ENCODE measurements around the gene C1QL2.

C1QL2 gene

DNA sequence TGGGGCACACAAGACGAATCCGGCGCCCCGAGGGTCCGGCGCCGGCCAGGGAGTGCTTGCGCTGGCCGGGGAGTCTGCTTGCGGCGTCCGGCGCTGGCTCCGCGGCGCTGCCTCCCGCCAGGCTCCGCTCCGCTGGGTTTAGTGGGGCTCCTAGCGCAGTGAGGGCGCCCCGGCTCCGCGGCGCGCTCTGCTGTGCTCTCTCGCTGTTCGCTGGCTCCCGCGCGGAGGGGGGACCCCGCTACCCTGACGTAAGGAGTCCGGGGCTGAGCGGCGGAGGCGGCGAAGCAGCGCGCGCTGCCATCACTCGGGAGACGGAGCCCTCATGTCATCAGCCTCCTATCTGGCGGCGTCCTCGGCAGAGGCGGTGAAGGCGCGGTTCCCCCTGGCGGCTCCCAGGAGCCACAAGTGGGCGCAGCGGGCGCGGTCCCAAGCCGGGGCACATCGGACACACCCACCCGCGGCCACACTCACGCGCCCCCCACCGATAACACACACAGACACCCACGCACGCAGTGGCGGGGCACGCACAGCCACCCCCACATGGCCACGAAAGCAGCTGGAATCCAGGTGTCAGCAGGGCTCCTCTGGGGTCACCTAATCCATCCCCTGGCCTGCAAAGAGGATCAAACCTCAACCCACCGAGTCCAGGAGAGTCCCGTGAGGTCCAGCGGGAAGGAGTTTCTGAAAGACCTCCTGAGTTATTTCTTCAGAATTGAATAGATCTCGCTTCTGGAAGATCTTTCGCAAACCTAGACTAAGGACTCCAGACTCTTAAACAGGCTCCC is at the start of gene C1QL2:
Gene C1QL2, minus strand, starts transcription at position 189 of the 785 bp plus-strand sequence. CDS start 482 bp downstream, outside the sequence.
- peak in 1 of 2 experiments; percentile 19 for DNase-seq

DNA sequence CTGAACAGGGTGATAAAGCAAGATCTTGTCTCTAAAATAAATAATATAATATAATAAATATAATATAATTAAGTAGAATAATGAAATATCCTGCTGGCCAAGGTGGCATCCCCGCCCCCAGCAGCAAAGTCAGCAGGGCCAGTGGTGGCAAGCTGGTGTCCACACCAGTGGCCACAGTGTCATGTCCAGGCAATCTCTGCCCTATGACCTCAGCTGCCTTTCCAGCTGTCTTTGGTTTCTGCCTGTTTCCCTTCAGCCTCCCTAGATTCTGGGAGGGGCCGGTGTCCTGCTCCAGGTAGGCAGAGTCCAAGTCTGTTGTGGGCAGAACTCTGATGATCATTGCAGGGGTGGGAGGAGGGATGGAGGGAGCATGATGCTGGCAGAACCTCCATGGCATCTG is 48.9 kb upstream of the C1QL2 start:
- DNase-seq, result no peak

DNA sequence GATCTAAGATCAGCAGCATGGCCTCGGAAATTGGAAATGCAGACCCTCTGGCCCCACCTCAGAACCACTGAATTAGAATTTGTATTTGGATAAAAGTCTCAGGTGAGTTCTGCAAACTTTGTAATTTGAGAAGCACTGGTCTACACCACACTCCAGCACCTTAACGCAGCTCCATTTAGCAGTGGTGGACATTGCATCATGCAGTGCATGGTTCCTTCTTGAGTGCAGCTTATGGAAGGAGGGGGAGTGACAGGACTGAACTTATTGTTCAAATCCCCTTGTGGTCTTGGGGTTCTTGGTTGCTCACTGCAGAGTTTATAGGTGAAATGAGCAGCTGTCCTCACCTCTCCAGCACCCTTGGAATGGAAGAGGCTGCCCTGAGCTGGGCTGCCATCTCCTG is 47.6 kb upstream of the C1QL2 start:
- DNase-seq, result no peak

DNA sequence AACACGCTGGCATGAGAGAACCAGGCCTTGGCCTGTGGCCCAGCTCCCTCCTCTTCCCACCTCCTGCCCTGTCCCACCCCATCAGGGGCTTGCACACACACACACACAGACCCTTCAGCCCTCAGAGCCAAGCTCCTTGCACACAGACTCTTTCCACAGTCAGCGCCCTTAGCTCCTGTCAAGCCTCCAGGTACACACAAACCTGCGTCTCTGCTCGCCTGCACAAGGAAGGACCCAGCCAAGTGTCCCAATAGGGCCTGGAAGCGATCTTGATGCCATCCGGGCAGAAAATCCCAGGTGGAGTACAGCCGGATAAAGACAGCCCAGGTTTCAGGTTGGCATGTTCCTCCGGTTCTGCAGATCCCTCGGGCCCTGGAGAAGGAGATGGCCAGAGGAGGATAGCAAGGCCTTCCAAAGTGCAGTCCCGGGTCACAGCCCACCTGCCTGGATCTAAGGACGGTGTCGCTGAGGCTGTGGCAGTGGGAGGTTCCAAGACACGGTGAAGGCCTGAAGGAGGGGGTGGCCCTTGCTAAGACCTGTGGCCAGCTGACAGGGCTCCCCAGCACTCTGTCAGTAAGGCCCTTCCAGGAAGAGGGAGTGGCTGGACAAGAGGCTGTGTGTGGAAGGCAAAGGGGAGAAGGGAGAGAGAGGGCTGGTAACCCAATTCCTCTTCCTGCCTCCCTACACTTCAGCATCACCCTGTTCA is 46.6 kb upstream of the C1QL2 start:
- no peak for DNase-seq

DNA sequence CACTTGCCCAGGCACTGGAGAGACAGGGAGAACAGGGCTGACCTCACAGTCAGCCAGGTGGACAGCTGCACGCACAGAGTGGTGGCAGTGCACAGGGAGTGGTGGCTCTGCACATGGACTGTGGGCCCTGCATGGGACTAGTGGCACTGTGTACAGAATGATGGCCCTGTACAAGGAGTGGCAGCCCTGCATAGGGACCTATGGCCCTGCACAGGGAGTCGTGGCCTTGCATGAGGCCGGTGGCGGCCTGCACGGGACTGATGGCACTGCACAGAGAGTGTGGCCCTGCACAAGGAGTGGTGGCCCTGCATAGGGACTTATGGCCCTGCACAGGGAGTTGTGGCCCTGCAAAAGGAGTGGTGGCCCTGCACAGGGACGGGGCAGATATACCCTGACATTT is 46.0 kb upstream of the C1QL2 start:
- DNase-seq, result no peak

DNA sequence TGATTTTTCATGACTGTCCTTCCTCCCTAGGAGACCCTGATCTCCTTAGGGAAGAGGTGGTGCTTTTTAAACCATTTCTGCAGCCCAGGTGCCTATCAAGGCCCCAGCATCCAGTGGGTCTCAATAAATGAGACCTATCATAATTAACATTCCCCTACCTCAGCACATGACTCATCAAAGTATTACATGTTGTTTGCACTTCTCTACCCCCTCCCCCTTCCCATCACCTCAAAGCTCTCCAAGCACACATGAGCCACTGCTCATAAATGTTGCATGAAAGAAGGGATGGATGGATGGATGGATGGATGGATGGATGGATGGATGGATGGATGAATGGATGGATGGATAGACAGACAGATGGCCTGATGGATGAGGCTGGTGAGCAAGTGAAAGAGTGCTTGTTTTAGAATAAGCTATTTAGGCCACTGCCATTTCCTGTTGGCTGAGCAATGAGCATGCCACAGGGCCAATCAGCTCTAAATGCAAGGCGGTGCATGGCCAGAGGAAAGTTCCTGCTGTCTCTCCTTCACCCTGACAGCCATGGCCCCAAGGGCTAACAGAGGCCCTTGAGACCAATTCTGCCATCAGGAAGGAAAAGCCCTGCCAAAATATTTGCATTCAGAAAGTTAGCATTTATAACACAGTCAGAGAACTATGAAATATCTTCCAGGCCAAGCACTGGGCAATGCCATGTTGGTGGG is 44.2 kb upstream of the C1QL2 start:
- DNase-seq, result no peak

DNA sequence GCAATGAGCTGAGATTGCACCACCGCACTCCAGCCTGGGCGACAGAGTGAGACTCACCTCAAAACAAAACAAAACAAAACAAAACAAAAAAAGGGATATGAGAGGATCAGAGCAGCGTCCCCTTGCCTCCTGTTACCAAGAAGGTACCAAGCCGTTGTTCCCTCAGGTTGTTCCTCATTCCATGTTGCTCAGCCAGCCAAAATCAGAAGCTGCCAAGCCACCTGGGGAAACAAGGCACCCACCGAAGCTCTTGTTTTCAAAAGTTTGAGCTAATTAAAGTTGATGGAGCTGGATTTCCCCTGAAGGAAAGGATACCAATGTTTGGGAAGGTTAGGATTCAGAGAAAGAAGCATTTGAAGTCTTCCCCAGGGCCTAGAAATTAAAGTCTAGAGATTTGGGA is 43.3 kb upstream of the C1QL2 start:
- no peak for DNase-seq

DNA sequence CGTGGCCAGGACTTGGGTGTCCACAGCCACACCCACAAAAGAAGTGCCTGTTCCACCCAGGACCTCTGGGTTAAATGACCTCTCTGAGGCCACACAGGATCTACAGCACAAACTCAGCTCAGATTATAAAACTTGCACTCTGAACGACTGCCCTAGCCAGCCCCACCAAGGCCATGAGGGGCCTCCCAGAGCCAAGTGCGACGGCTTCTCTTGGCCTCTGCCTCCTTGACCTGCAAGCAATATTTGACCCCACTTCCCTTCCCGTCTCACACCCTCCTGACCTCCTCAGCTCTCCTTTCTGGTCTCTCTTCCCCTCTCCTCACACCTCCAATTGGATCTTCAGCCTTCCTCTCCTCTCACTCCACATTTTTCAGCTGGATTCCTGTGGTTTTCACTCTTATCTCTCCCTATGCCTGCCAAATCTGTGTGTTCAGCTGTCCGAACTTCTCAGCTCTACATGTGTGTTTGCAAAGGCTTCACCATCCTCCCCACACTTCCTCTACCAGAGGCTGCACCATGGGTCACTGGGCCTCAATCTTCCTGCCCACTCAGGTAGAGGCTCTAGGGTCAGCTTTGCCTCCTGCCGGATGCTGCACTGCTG is 39.8 kb upstream of the C1QL2 start:
- DNase-seq, result no peak

DNA sequence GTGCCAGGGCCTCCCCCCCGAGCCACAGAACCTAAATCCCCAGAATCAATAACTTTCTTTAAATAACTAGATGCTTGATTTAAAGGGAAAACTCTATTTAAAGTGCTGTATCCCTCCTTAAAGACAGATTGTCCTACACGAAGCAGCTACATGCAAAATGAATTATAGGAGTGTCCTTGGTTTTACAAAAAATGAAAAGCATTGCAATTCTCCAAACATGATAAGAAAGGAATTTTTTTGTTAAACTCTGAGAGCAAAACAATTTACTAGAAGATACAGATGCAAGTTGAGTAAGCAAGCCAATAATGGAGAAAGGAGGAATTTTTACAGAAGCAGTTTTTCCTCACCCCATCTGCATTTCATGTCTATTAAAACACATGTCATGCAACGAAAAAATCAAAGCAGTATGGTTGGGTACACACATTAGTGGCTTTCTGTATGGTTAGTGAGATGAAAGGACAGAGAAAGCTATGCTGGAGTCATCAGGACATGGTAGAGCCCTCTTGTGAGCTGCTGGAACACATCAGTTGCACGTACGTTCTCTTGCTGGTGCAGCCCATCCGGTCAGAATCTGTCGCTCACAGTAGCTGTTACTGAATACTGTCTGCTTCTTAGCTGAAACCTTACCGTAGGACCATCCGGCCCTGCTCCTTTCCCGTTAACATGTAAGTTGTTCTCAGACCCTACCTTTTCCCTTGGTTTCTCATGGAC is 39.1 kb upstream of the C1QL2 start:
- no peak for DNase-seq

DNA sequence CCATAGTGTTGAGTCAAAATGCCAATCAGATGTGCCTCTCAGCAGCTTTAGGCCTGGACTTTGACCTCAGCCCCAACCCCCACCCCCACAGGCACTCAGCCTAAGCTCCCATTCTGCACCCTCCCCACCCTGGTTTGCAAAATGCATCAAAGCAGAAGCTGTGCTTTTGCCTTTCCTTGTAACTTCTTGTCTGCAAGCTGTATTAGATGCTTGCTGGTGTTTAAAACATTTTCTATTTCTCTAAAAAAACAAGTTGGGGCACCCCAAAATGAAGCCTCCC is 38.5 kb upstream of the C1QL2 start:
- DNase-seq, result no peak

DNA sequence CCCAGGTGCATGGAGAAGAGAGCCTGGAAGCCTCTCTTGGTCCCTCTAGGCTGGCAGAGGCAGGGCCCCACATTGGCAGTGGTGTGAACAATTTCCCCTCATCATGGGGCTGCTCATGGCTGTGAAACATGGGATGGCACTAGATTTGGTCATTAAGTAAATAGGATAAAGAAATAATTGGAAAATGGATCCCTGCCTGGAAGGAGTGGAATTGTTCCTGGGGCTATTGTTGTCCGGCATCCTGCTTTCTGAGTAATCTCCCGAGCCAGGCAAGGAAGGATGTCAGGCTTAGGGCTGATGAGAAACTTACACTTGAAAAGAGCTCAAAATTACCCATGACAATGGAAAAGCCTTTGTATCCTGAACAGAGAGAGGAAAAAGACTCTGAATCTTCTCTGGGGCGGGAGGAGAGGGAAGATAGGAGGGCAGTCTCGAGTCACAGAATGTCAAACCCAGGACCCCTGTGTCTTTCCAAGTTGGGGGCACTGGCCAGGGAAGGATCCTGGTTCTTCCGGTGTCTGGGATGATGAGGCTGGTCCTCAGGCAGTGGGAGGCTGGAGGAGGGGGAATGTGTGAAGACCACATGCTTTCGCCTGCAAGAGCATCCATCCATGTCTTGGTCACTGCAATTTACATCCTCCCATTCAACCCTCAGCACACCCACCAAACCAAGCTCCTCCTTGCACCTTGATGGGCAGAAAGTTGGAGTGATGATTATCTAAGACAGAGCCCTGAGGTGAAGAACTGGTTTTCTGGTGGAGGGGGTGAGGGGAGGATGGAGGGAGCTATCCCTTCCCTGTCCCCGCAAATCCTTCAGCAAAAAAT is 38.0 kb upstream of the C1QL2 start:
- DNase-seq, result no peak

DNA sequence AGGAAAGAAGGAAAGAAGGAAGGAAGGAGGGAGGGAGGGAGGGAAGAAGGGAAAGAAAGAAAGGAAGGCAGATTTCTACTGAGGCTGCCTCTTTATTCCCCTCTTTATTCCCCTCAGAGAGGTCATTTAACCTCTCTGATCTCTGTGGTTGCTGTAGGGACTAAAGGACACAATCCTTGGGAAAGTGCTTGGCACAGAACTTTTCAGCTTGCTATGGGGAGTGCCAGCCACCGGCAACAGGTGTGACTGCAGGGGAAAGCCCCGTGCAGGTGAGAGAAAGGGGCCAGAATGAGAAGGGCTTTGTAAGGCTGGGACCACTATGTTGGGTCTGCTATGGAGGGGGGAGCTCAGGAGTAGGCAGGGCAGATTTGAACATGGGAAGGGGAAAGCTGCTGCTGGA is 37.3 kb upstream of the C1QL2 start:
- DNase-seq, result no peak

DNA sequence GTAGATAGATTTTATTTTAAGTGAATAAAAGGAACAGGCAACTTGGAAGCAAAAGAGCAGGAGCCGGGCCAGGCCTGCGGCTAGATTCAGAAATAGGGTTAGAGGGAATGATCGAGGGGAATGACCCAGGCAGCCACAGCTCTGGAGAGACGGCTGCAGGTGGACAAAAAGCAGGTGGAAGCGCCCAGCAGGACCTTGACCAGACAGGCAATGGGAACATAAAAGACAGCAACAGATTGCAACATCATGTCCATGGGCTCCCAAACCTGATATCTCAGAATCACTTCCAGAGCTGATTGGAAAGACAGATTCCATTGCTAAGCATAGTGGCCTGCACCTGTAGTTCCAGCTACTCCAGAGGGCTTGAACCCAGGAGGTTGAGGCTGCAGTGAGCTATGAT is 36.5 kb upstream of the C1QL2 start:
- no peak for DNase-seq

DNA sequence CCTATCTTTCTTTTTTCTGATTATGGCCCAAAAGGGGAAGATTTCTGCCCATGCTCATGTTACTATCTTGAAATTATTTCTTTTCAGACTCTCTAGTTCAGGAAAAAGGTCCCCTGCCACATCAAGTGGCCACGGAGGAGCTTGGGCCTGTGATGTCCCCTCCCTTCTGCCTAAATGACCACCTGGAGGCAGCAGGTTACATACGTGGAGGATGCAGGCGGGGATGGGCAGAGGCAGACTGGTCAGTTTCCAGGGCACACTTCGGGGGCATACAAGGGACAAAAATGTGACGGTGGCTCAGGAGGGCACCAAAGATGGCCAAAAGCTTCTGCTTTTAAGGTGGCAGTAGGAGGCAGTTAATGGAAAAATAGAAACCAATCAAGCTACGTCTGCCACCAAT is 34.3 kb upstream of the C1QL2 start:
- no peak for DNase-seq

DNA sequence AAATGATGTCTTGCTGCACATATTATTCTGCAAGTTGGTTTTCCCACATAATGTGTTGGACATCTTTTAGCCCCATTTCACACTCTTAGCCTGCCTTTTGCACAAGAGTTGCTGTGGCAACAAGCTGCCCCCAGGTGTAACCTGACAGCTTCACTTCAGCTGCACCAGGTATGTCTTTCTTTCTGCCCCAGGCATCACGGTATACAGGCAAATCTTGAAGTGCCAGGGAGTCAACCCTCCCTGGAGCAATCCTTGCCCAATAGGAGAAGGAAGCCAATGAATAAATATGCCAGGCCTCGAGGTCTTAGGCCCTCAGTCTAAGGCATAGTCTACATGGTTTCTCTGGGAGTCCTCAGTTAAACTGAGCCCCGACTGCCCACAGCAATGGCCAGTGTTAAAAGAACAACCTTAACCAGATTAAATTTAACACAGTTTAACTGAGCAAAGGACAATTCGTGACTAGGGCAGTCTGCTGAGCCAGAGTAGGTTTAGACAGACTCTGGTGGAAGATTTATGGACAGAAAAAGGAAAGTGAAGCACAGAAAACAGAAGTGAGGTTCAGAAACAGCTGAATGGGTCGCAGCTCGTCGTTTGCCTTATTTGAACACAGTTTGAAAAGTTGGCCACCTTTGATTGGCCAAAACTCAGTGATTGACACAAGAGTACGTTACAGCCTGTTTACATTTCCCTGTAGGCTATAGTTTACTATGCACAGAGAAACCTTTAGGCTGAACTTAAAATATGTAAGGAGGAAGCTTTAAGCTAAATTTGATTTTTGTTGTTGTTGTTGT is 32.0 kb upstream of the C1QL2 start:
- no peak for DNase-seq

DNA sequence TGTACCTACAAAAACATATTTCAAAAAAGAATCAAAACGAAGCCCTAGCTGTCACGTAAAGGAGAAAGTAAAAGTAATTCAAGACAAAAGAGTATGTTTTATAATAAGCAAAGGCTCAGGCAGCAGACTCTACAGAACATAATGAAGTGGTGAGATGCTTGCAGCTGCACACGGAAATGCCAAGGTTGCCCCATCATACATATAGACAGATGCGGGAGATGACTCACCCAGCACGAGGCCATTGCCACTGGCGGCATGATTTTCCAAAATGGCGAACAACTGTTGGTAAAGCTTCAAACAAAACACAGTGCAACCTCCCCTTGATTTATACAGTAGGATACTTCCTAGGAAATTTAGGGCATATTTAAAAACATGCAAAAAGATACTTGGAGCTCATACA is 26.0 kb upstream of the C1QL2 start:
- no peak for DNase-seq

DNA sequence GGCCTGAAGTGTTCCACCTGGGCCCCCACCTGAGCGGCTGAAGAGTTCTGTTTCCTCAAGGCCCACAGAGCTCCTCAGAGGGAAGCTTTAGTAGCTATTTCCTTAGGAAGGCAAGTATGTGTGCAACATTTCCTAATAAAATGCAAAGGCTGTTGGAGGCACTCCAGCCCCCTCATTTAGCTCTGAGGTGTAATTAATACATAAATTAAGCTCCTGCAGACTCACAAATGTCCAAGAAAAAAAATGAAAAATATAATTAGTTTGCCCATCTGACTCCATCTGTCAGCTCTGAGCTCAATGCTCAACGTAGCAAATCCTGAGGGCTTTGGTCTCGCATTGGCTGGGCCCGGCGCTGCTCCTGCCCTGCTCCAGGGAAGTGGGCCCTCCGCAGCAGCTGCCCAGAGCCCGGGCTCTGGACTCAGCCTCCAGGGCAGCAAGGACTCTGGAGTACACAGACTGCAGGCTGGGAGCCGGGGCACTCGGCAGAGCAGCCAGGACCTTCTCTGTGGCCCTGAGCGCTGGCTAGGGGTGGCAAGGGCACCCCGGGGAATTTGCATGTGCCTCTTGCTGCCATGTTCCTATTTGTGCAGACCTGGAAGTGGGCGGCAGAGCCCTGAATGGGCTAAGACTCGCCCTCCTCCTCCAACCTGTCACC is 23.4 kb upstream of the C1QL2 start:
- no peak for DNase-seq

DNA sequence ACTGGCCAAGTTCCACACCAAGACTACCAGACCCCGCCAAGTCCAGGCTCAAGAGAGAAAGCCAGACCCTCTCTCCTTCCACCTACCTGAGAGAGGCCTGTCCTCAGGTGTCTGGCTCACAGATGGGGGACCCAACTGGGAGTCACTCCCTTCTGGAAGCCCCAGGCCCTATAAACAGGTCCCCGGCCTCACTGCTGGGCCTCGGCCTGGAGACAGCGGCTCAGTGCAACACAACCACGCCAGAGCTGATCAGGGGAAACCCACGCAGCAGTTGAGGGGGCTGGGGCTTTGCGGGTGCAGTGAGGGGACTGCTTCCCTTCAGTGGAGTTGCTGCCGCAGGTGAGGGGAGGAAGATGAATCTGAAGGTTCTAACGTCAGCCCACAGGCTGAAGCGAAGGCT is 22.8 kb upstream of the C1QL2 start:
- DNase-seq, result no peak

DNA sequence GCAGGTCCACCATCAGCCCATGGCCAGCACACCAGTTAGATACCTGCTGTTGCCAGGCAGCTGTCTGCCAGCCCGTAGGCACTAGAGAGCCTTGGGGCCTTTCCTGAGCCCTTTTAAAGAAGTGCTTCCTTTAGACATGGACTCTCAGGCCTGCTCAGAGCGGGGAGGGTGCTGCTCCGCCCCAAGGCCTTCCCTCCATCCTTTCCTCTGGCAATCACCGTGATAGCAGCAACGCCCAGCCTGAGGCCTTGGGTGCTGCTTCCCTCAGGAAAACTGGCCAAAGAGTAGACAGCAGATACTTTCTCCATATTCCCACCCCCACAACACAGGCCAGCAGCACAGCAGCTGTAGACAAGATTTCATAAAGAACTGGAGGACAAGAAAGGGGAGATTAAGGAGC is 22.3 kb upstream of the C1QL2 start:
- no peak for DNase-seq

DNA sequence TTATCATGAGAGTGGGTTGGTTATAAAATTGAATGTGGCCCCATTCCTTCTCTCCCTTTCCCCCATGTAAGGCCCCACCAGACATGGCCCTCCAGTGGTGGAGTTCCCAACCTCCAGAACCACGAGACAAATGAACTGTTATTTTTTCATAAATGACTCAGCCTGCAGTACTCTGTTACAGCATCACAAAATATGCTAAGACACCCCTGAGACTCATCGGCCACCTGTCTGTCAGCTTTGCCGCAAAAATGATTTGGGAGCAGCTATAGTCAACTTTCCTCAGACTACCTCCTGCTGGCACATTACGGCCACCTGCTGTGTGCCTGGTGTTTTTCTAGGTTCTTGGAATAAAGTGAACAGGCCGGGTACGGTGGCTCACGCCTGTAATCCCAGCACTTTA is 21.4 kb upstream of the C1QL2 start:
- no peak for DNase-seq

DNA sequence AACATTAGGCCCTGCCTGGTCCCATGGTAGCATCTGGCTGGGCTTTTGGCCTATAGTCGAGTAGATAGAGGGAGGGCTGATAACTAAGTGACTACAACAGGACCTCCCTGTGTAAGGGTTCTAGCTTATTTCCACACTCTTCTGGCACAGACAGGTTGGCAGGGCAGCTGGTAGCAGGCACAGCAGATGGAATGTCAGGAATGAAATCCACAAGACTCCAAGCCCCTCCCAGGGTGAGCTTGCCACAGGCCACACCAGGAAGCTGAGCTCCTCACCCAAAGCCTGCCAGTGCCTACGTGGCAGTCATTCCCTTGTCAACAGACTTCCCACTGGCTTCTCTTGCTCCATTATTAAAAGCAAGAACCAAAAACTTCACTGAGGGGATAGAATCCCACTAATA is 20.7 kb upstream of the C1QL2 start:
- no peak for DNase-seq

All from activated T-cell treated with anti-CD3 and anti-CD28 coated beads, Interleukin-2, amount 50 U/mL, for 48 hours (primary cell).